NCI-H460 (cell line): ENCODE measurements around the gene CES1. TPM values are rescaled to one million over a fixed set of nuclear protein-coding genes. Genes with fewer than 3 reads are reported as not detected.
"Not testable (repeated sequence)": the region's sequence is repeated elsewhere in the genome, so short reads cannot be mapped to it uniquely, and the experiment has no call there.

ENCODE experiments used
- DNase-seq: peaks from one replicate; pipeline ENCODE4 v3.0.0-alpha.2; 2016; ENCODE audit warnings: low read depth; ENCODE audit errors: extremely low read depth
- total RNA-seq: library from RNA; depleted of rRNA; stranded (reverse); fragments of >200 nt; shearing (Covaris generic); gene quantifications from 2 replicates; pipeline ENCODE4 v1.2.3, GENCODE V29; 2014

Gene CES1
- total RNA-seq, 1 experiment from 2014 or later: 5.2 TPM

GRCh38 chr16:55803681-55804080, 29.2 kb downstream of the CES1 start:
- not testable (repeated sequence) for DNase-seq

GRCh38 chr16:55792934-55793374, 39.9 kb downstream of the CES1 start:
- not testable (repeated sequence) for DNase-seq

- DNase-seq: not testable (repeated sequence)
Observed at GRCh38 chr16:55791512-55791911, 41.4 kb downstream of the CES1 start.

- DNase-seq: not testable (repeated sequence)
Observed at GRCh38 chr16:55790240-55790639, 42.7 kb downstream of the CES1 start.

GRCh38 chr16:55782793-55783091, 50.2 kb downstream of the CES1 start:
- not testable (repeated sequence) for DNase-seq

GRCh38 chr16:55782091-55782792, 50.7 kb downstream of the CES1 start:
- not testable (repeated sequence) for DNase-seq

GRCh38 chr16:55781456-55781855, 51.4 kb downstream of the CES1 start:
- not testable (repeated sequence) for DNase-seq

- DNase-seq: not testable (repeated sequence)
Observed at GRCh38 chr16:55780095-55780407, 52.8 kb downstream of the CES1 start.

GRCh38 chr16:55779402-55780094, 53.3 kb downstream of the CES1 start:
- no peak for DNase-seq

GRCh38 chr16:55778757-55779156, 54.1 kb downstream of the CES1 start:
- DNase-seq: no peak

- no peak for DNase-seq
Observed at GRCh38 chr16:55775857-55776256, 57.0 kb downstream of the CES1 start.

- DNase-seq: no peak
Observed at GRCh38 chr16:55773859-55774549, 58.9 kb downstream of the CES1 start.

- DNase-seq: no peak
Observed at GRCh38 chr16:55765161-55765560, 67.7 kb downstream of the CES1 start.

- no peak for DNase-seq
Observed at GRCh38 chr16:55760310-55761001, 72.4 kb downstream of the CES1 start.

- not testable (repeated sequence) for DNase-seq
Observed at GRCh38 chr16:55759965-55760309, 73.0 kb downstream of the CES1 start.

GRCh38 chr16:55757595-55758527, 75.0 kb downstream of the CES1 start:
- DNase-seq: not testable (repeated sequence)

GRCh38 chr16:55756963-55757362, 75.9 kb downstream of the CES1 start:
- no peak for DNase-seq

GRCh38 chr16:55754056-55754455, 78.8 kb downstream of the CES1 start:
- no peak for DNase-seq

- not testable (repeated sequence) for DNase-seq
Observed at GRCh38 chr16:55753145-55753631, 79.7 kb downstream of the CES1 start.
